Measurements from ENCODE around the gene NLRP13.
A peak's percentile ranks its signal among the peaks of the same experiment; 100 is the strongest.
"Not testable (repeated sequence)": the region's sequence is repeated elsewhere in the genome, so short reads cannot be mapped to it uniquely, and the experiment has no call there.

The NLRP13 gene

DNA sequence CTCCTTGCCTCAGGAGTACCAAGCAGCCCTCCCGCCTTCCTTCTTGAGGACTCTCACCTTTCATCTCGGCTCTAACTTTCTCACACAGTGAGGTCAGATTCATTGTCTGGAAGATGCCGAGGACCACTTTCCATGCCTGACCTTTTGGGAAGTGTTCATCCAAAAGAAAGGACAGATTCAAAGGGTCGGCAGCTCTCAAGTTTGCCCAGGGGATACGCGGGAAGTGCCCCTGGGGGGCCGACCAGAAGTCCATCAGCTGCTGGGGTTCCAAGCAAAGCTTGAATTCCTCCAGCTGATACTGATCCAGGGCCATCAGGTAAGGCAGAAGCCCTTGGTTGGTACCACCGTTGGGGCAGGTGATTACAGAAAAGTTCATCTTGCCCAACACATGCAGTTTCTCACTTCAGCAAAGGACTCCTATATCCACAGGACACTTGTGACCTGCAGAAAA lies at the start of gene NLRP13:
NLRP13 (minus strand) TSS at position 401 of the 451 bp plus-strand sequence; CDS start at position 376, 25 bp downstream.
- no peak for DNase-seq (ENCODE audit: low read depth in 1 of 2, low spot score in 1 of 2)
- TF ChIP-seq JUND (IDR thresholded peaks at IDR 0.05; ENCODE audit: low read depth): no peak
- in situ Hi-C loops (cut with HindIII; ENCODE audit: low pct_unique_long_range_greater_than_20kb, low sequenced_read_pairs): no loop called here

- no peak for TF ChIP-seq JUND (IDR thresholded peaks at IDR 0.05; ENCODE audit: low read depth)
- no peak for DNase-seq (ENCODE audit: low read depth in 1 of 2, low spot score in 1 of 2)
- in situ Hi-C loops (cut with HindIII; ENCODE audit: low pct_unique_long_range_greater_than_20kb, low sequenced_read_pairs): no loop called here
Observed at GRCh38 chr19:55980415-55980814, 48.3 kb upstream of the NLRP13 start.

GRCh38 chr19:55973982-55974381 lies 41.8 kb upstream of the NLRP13 start:
- in situ Hi-C loops (cut with HindIII; ENCODE audit: low pct_unique_long_range_greater_than_20kb, low sequenced_read_pairs): no loop called here
- DNase-seq (ENCODE audit: low read depth in 1 of 2, low spot score in 1 of 2): no peak
- no peak for TF ChIP-seq JUND (IDR thresholded peaks at IDR 0.05; ENCODE audit: low read depth)

DNA sequence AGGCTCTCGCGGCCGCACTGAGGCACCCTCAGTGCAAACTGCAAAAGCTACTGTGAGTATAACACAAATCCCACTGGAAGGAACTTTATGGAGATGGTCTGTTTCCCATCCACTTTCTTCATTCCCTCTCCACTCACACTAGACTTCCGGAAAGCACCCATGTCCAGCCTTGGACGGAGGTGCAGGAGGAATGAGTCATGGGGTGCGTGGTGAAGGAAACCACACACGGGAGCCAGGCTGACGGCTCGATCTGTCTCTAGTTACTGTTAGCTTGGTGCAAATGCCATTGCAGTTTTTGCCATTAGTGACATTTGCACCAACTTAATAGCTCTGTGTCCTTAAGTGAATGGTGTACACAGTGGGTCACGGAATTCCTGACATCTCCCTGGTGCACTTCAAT lies 30.1 kb upstream of the NLRP13 start:
- no peak for TF ChIP-seq JUND (IDR thresholded peaks at IDR 0.05; ENCODE audit: low read depth)
- in situ Hi-C loops (cut with HindIII; ENCODE audit: low pct_unique_long_range_greater_than_20kb, low sequenced_read_pairs): no loop called here
- DNase-seq (ENCODE audit: low read depth in 1 of 2, low spot score in 1 of 2): no peak

GRCh38 chr19:55959996-55960675 lies 28.0 kb upstream of the NLRP13 start:
- in situ Hi-C loops (cut with HindIII; ENCODE audit: low pct_unique_long_range_greater_than_20kb, low sequenced_read_pairs): no loop called here
- no peak for DNase-seq (ENCODE audit: low read depth in 1 of 2, low spot score in 1 of 2)
- no peak for TF ChIP-seq JUND (IDR thresholded peaks at IDR 0.05; ENCODE audit: low read depth)

DNA sequence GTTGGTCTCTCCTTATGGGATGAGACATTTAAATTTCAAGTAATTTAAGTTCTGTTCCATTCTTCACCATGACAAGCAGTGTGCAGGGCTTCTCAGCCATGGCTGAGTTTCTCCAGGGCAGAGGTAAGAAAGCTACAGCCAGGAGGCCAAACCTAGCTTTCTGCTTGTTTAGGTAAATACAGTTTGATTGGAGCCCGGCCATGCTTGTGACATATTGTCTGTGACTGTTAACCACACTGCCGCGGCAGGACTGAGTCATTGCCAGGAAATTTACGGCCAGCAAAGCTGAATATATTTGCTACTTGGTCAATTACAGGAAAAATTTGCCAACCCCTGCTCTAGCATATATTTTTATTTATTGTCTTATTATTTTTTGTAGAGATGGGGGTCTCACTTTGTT lies 26.2 kb upstream of the NLRP13 start:
- peak in 1 of 2 experiments; percentile 46 for DNase-seq (ENCODE audit: low read depth in 1 of 2, low spot score in 1 of 2)
- TF ChIP-seq JUND (IDR thresholded peaks at IDR 0.05; ENCODE audit: low read depth): no peak
- in situ Hi-C loops (cut with HindIII; ENCODE audit: low pct_unique_long_range_greater_than_20kb, low sequenced_read_pairs): no loop called here

- in situ Hi-C loops (cut with HindIII; ENCODE audit: low pct_unique_long_range_greater_than_20kb, low sequenced_read_pairs): no loop called here
- peak in 1 of 2 experiments; percentile 40 for DNase-seq (ENCODE audit: low read depth in 1 of 2, low spot score in 1 of 2)
- TF ChIP-seq JUND (IDR thresholded peaks at IDR 0.05; ENCODE audit: low read depth): no peak
Observed at GRCh38 chr19:55956431-55956830, 24.3 kb upstream of the NLRP13 start.

GRCh38 chr19:55950566-55950965 lies 18.4 kb upstream of the NLRP13 start:
- in situ Hi-C loops (cut with HindIII; ENCODE audit: low pct_unique_long_range_greater_than_20kb, low sequenced_read_pairs); DNase-seq (ENCODE audit: low read depth in 1 of 2, low spot score in 1 of 2): not testable (repeated sequence)

DNA sequence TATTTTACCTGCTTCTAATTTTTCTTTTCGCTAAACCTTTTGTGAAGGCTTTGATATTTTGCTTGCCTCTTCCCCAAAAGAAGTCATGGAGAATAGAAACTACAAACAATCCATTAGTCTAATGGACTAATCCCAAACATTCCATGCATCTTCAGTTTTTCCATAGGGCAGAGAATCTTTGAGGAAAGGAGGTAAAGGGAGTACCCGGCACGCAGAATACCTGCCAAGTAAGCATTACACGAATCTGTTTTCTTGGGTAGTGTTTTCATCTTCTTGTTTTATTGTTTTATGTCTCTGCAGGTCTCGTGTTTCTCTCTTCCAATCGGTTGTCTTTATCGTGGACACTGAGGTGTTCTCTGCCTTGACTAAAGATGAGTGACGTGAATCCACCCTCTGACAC lies 15.4 kb upstream of the NLRP13 start, which contains the start of gene NLRP8:
NLRP8 (plus strand) TSS at position 301 of the 400 bp plus-strand sequence.
- DNase-seq (ENCODE audit: low read depth in 1 of 2, low spot score in 1 of 2): no peak
- no peak for TF ChIP-seq JUND (IDR thresholded peaks at IDR 0.05; ENCODE audit: low read depth)
- in situ Hi-C loops (cut with HindIII; ENCODE audit: low pct_unique_long_range_greater_than_20kb, low sequenced_read_pairs): no loop called here

GRCh38 chr19:55940306-55940705 lies 8.2 kb upstream of the NLRP13 start:
- no peak for DNase-seq (ENCODE audit: low read depth in 1 of 2, low spot score in 1 of 2)
- in situ Hi-C loops (cut with HindIII; ENCODE audit: low pct_unique_long_range_greater_than_20kb, low sequenced_read_pairs): no loop called here
- no peak for TF ChIP-seq JUND (IDR thresholded peaks at IDR 0.05; ENCODE audit: low read depth)

GRCh38 chr19:55939206-55939605 lies 7.1 kb upstream of the NLRP13 start:
- in situ Hi-C loops (cut with HindIII; ENCODE audit: low pct_unique_long_range_greater_than_20kb, low sequenced_read_pairs): no loop called here
- DNase-seq (ENCODE audit: low read depth in 1 of 2, low spot score in 1 of 2): no peak
- no peak for TF ChIP-seq JUND (IDR thresholded peaks at IDR 0.05; ENCODE audit: low read depth)

- in situ Hi-C loops (cut with HindIII; ENCODE audit: low pct_unique_long_range_greater_than_20kb, low sequenced_read_pairs): no loop called here
- DNase-seq (ENCODE audit: low read depth in 1 of 2, low spot score in 1 of 2): no peak
- no peak for TF ChIP-seq JUND (IDR thresholded peaks at IDR 0.05; ENCODE audit: low read depth)
Observed at GRCh38 chr19:55935206-55935605, 3.1 kb upstream of the NLRP13 start.

- no peak for DNase-seq (ENCODE audit: low read depth in 1 of 2, low spot score in 1 of 2)
- in situ Hi-C loops (cut with HindIII; ENCODE audit: low pct_unique_long_range_greater_than_20kb, low sequenced_read_pairs): no loop called here
- no peak for TF ChIP-seq JUND (IDR thresholded peaks at IDR 0.05; ENCODE audit: low read depth)
Observed at GRCh38 chr19:55930996-55931515, 1.1 kb downstream of the NLRP13 start.

GRCh38 chr19:55929258-55929657 lies 2.9 kb downstream of the NLRP13 start:
- in situ Hi-C loops (cut with HindIII; ENCODE audit: low pct_unique_long_range_greater_than_20kb, low sequenced_read_pairs); DNase-seq (ENCODE audit: low read depth in 1 of 2, low spot score in 1 of 2): not testable (repeated sequence)

Measured in T47D (cell line).